ENCODE results near the gene MAP1S. TPM values are rescaled to one million over a fixed set of nuclear protein-coding genes. Genes with fewer than 3 reads are reported as not detected.

The MAP1S gene, protein sequence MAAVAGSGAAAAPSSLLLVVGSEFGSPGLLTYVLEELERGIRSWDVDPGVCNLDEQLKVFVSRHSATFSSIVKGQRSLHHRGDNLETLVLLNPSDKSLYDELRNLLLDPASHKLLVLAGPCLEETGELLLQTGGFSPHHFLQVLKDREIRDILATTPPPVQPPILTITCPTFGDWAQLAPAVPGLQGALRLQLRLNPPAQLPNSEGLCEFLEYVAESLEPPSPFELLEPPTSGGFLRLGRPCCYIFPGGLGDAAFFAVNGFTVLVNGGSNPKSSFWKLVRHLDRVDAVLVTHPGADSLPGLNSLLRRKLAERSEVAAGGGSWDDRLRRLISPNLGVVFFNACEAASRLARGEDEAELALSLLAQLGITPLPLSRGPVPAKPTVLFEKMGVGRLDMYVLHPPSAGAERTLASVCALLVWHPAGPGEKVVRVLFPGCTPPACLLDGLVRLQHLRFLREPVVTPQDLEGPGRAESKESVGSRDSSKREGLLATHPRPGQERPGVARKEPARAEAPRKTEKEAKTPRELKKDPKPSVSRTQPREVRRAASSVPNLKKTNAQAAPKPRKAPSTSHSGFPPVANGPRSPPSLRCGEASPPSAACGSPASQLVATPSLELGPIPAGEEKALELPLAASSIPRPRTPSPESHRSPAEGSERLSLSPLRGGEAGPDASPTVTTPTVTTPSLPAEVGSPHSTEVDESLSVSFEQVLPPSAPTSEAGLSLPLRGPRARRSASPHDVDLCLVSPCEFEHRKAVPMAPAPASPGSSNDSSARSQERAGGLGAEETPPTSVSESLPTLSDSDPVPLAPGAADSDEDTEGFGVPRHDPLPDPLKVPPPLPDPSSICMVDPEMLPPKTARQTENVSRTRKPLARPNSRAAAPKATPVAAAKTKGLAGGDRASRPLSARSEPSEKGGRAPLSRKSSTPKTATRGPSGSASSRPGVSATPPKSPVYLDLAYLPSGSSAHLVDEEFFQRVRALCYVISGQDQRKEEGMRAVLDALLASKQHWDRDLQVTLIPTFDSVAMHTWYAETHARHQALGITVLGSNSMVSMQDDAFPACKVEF
- total RNA-seq (2014; rRNA removed; shearing (Covaris generic); ENCODE audit: low replicate concordance) = 22.9 and 34.6 TPM in 2 replicates

DNA sequence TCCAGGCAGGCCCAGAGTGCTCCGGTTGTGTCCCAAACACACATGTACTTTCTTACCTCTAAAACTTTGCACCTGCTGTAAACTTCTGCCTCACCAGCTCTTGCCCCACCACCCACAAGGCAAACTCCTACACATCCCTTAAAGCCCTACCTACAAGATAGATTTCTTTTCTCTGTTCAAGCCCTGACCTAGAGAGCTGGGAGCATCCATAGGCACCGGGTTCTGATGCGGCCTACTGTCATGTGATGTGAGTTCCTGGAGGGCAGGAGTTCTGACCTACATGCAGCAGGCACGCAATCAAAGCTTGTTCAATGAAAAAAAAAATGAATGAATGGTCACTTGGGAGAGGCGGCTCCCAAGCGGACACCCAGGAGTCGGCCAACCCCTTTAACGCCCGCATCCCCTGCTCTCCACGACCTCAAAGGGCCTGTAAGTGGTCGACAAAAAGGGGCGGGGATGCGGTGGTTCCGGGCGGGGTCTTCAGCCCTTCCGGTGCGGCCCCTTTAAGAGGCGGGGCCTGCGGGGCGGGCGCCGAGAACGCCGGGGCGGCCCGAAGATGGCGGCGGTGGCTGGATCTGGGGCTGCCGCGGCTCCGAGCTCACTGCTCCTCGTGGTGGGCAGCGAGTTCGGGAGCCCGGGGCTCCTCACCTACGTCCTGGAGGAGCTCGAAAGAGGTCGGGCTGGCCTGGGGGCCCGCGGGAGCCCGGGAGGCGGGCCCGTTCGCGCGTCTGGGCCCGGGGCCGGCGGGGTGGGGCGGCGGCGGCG, at the start of gene MAP1S:
Gene MAP1S (plus strand): TSS at position 534 of the 765 bp plus-strand sequence. CDS start 23 bp downstream, at position 557.
- H3K4me2 ChIP-seq (ENCODE audit: low read depth, low read length, poor library complexity, severe bottlenecking) = peak within 1 kb of the TSS; percentile 100
- H2AFZ ChIP-seq (ENCODE audit: low read length) = peak within 1 kb of the TSS; percentile 81
- H3K79me2 ChIP-seq (ENCODE audit: low read length) = peaks cover 27% of the 10 kb centered on the region
- H3K27me3 ChIP-seq (ENCODE audit: low read length) = no peaks in the 10 kb centered on the region
- H3K9ac ChIP-seq (ENCODE audit: low read length) = peak within 1 kb of the TSS; percentile 96
- no peaks in the 10 kb centered on the region for H3K9me3 ChIP-seq (ENCODE audit: low read length)
- peaks cover 6% of the 10 kb centered on the region; the same call in 1 of the 2 replicates for H3K36me3 ChIP-seq (ENCODE audit: insufficient read depth, low read length)
- H3K4me3 ChIP-seq (ENCODE audit: low read length) = peak within 1 kb of the TSS; percentile 99
- peak within 1 kb of the TSS; percentile 49; the same call in 1 of the 2 replicates for H3K27ac ChIP-seq (ENCODE audit: low read length)
- H3K9me2 ChIP-seq (replicated peaks; ENCODE audit: insufficient read depth, low read length) = no peaks in the 10 kb centered on the region
- DNase-seq = peak; percentile 90
- H3K4me1 ChIP-seq (ENCODE audit: low read length) = peaks cover 29% of the 10 kb centered on the region
- H4K20me1 ChIP-seq (ENCODE audit: insufficient read depth, low read depth, low read length) = peaks cover 23% of the 10 kb centered on the region

DNA sequence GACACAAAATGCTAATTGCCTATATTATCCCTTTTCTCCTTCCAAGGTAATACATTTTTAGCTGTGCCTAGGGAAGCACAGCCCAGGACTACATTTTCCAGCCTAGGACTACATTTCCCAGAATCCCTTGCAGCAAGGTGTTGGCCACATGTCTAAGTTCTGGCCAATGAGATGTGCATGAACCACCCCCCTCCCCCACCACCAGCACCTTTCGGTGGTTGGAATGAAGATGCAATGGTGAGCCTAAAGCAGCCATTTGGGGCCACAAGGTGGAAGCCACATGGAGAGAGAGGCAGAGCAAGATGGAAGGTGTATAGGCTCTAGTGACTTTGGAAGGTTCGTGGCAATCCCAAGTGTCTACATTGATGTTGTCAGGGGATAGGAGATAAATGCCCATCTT, 47.4 kb upstream of the MAP1S start:
- Histone ChIP-seq H3K4me3 (ENCODE audit: low read length) (no peak overlapping the region), H3K4me1 (ENCODE audit: low read length) (no peaks in the 10 kb centered on the region), H3K9me2 (replicated peaks; ENCODE audit: insufficient read depth, low read length) (no peaks in the 10 kb centered on the region), H3K4me2 (ENCODE audit: low read depth, low read length, poor library complexity, severe bottlenecking) (no peak overlapping the region), H3K36me3 (ENCODE audit: insufficient read depth, low read length) (no peaks in the 10 kb centered on the region), H3K27ac (ENCODE audit: low read length) (no peak overlapping the region), H2AFZ (ENCODE audit: low read length) (no peak overlapping the region), H3K9me3 (ENCODE audit: low read length) (no peaks in the 10 kb centered on the region), H3K9ac (ENCODE audit: low read length) (no peak overlapping the region), H4K20me1 (ENCODE audit: insufficient read depth, low read depth, low read length) (no peaks in the 10 kb centered on the region), H3K79me2 (ENCODE audit: low read length) (no peaks in the 10 kb centered on the region), H3K27me3 (ENCODE audit: low read length) (no peaks in the 10 kb centered on the region)
- peak; percentile 78 for DNase-seq

DNA sequence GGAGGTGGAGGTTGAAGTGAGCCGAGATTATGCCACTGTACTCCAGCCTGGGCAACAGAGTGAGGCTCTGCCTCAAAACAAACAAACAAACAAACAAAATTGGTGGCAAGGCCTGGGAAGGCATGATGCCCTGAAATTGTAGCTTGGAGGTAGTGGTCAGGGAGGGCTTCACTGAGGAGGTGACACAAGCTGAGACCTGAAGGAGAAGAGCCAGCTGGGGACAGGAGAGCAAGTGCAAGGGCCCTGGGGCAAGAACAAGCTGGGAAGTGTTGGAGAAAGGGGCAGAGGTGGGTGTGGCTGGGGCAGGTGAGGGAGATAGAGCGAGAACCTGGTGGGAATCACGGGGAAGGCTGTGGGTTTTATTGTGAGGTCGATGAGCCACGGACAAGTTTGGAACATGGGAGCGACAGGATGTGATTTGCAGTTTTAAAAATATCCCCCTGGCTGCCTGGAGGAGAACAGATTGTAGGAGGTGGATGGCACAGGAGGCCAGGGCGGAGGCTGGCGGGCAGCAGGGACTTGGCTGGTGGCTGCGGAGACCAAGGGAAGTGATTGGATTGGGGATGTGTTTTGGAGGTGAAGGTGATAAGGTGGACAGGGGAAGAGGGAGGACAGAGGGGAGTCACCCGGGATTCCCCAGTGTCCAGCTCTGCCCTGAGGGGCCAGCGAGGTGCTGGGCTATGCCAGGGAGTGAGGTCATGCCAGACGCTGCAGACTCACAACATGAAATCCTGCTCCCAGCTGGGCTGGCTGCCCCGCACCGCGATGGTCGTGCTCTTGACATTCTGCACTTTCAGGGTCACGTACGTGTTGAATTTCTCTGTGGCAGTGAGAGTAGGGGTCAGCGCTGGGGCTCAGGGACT, 45.1 kb upstream of the MAP1S start:
- Histone ChIP-seq H3K4me3 (ENCODE audit: low read length) (no peak overlapping the region), H3K9ac (ENCODE audit: low read length) (no peak overlapping the region)
- no peak for DNase-seq

DNA sequence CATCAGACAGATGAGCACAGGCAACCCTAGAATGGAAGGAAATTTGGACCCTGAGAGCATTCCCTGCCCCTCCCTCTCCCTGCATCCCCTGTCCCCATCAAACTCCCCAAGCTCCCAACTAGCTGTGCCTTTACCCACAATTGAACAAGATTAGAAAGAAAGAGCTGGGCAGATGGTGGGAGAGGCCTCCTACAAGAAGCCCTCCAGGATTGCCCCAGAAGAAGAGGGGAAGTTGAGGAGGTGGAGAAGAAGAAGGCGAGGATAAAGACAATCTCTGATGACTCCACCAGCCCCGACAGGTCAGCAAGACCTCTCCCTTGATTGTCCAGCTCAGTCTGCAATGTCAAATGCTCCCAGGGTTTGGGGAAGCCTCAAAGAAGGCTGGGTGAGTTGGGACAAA, 43.0 kb upstream of the MAP1S start:
- Histone ChIP-seq H2AFZ (ENCODE audit: low read length) (no peak overlapping the region), H3K27me3 (ENCODE audit: low read length) (no peaks in the 10 kb centered on the region), H3K9me2 (replicated peaks; ENCODE audit: insufficient read depth, low read length) (no peaks in the 10 kb centered on the region), H3K9ac (ENCODE audit: low read length) (no peak overlapping the region), H3K4me3 (ENCODE audit: low read length) (no peak overlapping the region), H3K9me3 (ENCODE audit: low read length) (no peaks in the 10 kb centered on the region), H3K27ac (ENCODE audit: low read length) (no peak overlapping the region), H3K4me2 (ENCODE audit: low read depth, low read length, poor library complexity, severe bottlenecking) (no peak overlapping the region), H3K36me3 (ENCODE audit: insufficient read depth, low read length) (no peaks in the 10 kb centered on the region), H4K20me1 (ENCODE audit: insufficient read depth, low read depth, low read length) (no peaks in the 10 kb centered on the region), H3K79me2 (ENCODE audit: low read length) (no peaks in the 10 kb centered on the region), H3K4me1 (ENCODE audit: low read length) (no peaks in the 10 kb centered on the region)
- DNase-seq = no peak

More for the DNA sequence above, 45.1 kb upstream of the MAP1S start:
- H3K9me2 ChIP-seq (replicated peaks; ENCODE audit: insufficient read depth, low read length) = no peaks in the 10 kb centered on the region
- H3K9me3 ChIP-seq (ENCODE audit: low read length) = no peaks in the 10 kb centered on the region
- H2AFZ ChIP-seq (ENCODE audit: low read length) = no peak overlapping the region
- no peak overlapping the region for H3K4me2 ChIP-seq (ENCODE audit: low read depth, low read length, poor library complexity, severe bottlenecking)
- no peaks in the 10 kb centered on the region for H3K79me2 ChIP-seq (ENCODE audit: low read length)
- no peaks in the 10 kb centered on the region for H4K20me1 ChIP-seq (ENCODE audit: insufficient read depth, low read depth, low read length)
- no peaks in the 10 kb centered on the region for H3K27me3 ChIP-seq (ENCODE audit: low read length)
- H3K36me3 ChIP-seq (ENCODE audit: insufficient read depth, low read length) = no peaks in the 10 kb centered on the region
- H3K27ac ChIP-seq (ENCODE audit: low read length) = no peak overlapping the region
- no peaks in the 10 kb centered on the region for H3K4me1 ChIP-seq (ENCODE audit: low read length)

DNA sequence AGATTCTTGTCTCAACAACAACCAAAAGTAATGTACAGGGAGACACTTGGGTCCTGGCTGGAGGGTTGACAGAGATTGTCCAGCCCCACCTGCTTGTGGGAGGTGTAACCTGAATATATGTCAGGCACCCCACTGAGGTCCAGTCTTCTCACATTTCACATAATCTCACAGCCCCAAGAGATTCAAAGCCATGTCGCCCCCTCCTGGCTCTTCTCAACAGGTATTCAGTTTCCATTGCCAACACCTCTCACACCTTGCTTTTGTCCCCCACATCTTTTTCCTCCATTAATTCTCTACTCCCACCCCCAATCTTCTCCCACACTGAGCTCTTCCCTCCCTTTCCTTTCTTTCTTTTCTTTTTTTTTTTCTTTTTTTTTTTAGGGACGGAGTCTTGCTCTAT, 42.3 kb upstream of the MAP1S start:
- Histone ChIP-seq H3K4me1 (ENCODE audit: low read length) (no peaks in the 10 kb centered on the region), H3K36me3 (ENCODE audit: insufficient read depth, low read length) (no peaks in the 10 kb centered on the region), H4K20me1 (ENCODE audit: insufficient read depth, low read depth, low read length) (no peaks in the 10 kb centered on the region), H3K9me2 (replicated peaks; ENCODE audit: insufficient read depth, low read length) (no peaks in the 10 kb centered on the region), H3K27ac (ENCODE audit: low read length) (no peak overlapping the region), H3K4me2 (ENCODE audit: low read depth, low read length, poor library complexity, severe bottlenecking) (no peak overlapping the region), H3K4me3 (ENCODE audit: low read length) (no peak overlapping the region), H3K9ac (ENCODE audit: low read length) (no peak overlapping the region), H3K27me3 (ENCODE audit: low read length) (no peaks in the 10 kb centered on the region), H3K9me3 (ENCODE audit: low read length) (no peaks in the 10 kb centered on the region), H3K79me2 (ENCODE audit: low read length) (no peaks in the 10 kb centered on the region), H2AFZ (ENCODE audit: low read length) (no peak overlapping the region)
- peak; percentile 58 for DNase-seq

DNA sequence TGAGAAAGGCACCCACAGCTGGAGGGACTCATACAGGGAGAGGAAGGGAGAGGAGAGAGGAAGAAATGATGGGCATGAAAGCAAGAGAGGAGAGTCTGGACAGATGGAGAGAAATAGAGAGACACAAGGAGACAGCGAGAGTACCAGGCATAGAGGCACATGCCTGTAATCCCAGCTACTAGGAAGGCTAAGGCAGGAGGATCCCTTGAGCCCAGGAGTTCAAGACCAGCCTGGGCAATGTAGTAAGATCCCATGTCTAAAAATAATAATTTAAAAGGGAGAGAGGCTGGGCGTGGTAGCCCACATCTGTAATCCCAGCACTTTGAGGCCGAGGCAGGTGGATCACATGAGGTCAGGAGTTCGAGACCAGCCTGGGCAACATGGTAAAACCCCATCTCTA, 40.4 kb upstream of the MAP1S start:
- Histone ChIP-seq H4K20me1 (ENCODE audit: insufficient read depth, low read depth, low read length) (no peaks in the 10 kb centered on the region), H3K4me3 (ENCODE audit: low read length) (no peak overlapping the region), H3K79me2 (ENCODE audit: low read length) (no peaks in the 10 kb centered on the region), H3K9me2 (replicated peaks; ENCODE audit: insufficient read depth, low read length) (no peaks in the 10 kb centered on the region), H3K4me1 (ENCODE audit: low read length) (no peaks in the 10 kb centered on the region), H2AFZ (ENCODE audit: low read length) (no peak overlapping the region), H3K27ac (ENCODE audit: low read length) (no peak overlapping the region), H3K9ac (ENCODE audit: low read length) (no peak overlapping the region), H3K27me3 (ENCODE audit: low read length) (no peaks in the 10 kb centered on the region), H3K9me3 (ENCODE audit: low read length) (no peaks in the 10 kb centered on the region), H3K36me3 (ENCODE audit: insufficient read depth, low read length) (no peaks in the 10 kb centered on the region), H3K4me2 (ENCODE audit: low read depth, low read length, poor library complexity, severe bottlenecking) (no peak overlapping the region)
- no peak for DNase-seq

DNA sequence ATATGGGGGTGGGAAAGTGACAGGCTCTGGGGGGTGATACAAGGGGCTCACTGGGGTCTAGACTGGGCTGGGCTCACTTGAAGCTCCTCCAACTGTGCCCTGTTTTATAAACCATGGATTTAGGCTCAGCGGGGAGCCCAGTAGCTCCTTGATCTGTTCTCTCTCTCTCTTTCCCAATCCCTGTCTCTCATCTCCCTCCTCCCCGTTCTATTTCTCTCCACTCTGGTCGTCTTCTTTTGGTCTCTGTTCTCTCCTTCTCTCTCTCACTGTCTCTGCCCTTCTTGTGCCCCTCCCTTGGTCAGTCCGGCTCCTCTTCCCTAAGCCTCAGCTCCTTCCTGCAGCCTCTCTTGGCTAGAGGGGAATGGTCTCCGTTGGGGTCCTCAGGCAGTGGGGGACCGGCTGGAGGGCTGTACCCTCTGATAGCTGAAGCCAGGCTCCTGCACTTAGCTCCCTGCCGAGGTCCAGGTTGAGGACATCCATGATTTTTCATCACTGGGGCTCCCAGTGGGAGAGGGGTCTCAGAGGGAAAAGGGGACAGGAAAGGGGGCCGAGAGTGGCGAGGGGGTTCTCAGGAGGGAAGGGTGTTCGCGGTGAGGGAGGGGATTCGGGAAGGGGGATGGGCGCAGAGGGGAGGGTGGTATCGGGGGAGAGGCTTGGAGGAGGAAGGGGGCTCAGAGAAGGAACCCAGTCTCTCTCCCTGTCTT, 39.6 kb upstream of the MAP1S start:
- Histone ChIP-seq H4K20me1 (ENCODE audit: insufficient read depth, low read depth, low read length) (no peaks in the 10 kb centered on the region), H3K79me2 (ENCODE audit: low read length) (no peaks in the 10 kb centered on the region), H3K36me3 (ENCODE audit: insufficient read depth, low read length) (no peaks in the 10 kb centered on the region), H3K4me3 (ENCODE audit: low read length) (no peak overlapping the region), H3K27me3 (ENCODE audit: low read length) (no peaks in the 10 kb centered on the region), H3K9ac (ENCODE audit: low read length) (no peak overlapping the region), H3K4me2 (ENCODE audit: low read depth, low read length, poor library complexity, severe bottlenecking) (no peak overlapping the region), H2AFZ (ENCODE audit: low read length) (no peak overlapping the region), H3K9me3 (ENCODE audit: low read length) (no peaks in the 10 kb centered on the region), H3K27ac (ENCODE audit: low read length) (no peak overlapping the region), H3K4me1 (ENCODE audit: low read length) (no peaks in the 10 kb centered on the region), H3K9me2 (replicated peaks; ENCODE audit: insufficient read depth, low read length) (no peaks in the 10 kb centered on the region)
- DNase-seq = no peak

Data from Karpas-422 (cell line).